HepG2 (cell line): Measurements from ENCODE around the gene MTOR.

Experiments used
- ARID3A ChIP-seq: IDR thresholded peaks from 2 replicates; pipeline ENCODE4 v1.6.1; 2012; ENCODE audit warnings: low read depth, low read length, improper control_type of control experiment
- FOXM1 ChIP-seq: sonication (generic); formaldehyde crosslinking; IDR thresholded peaks from 2 replicates; pipeline ENCODE4 v1.5.0; 2020; ENCODE audit warnings: missing genetic modification reagents
- MLLT10 ChIP-seq: sonication (generic); formaldehyde crosslinking; IDR thresholded peaks from 2 replicates; pipeline ENCODE4 v1.4.0; 2020; ENCODE audit warnings: missing genetic modification reagents
- POLR2G ChIP-seq: fragments of 200-400 bp; formaldehyde crosslinking; IDR thresholded peaks from 2 replicates; pipeline ENCODE4 v1.6.1; 2018; ENCODE audit warnings: mild to moderate bottlenecking, low read depth, low read length, moderate library complexity
- SIN3B ChIP-seq: fragments of 150-350 bp; IDR thresholded peaks from 2 replicates; pipeline ENCODE4 v1.6.1; 2014; ENCODE audit warnings: low read length
- TBP ChIP-seq: sonication (generic); formaldehyde crosslinking; IDR thresholded peaks from 2 replicates; pipeline ENCODE4 v1.5.0; 2020; ENCODE audit warnings: missing genetic modification reagents
- TGIF2 ChIP-seq: IDR thresholded peaks from 2 replicates; pipeline ENCODE4 v1.6.1; 2016; ENCODE audit warnings: control low read depth, missing compliant biosample characterization
- TP53 ChIP-seq: sonication (generic); formaldehyde crosslinking; conservative IDR thresholded peaks from 2 replicates; pipeline ENCODE4 v1.4.0; 2020; ENCODE audit warnings: missing genetic modification reagents
- ZNF446 ChIP-seq: sonication (generic); formaldehyde crosslinking; IDR thresholded peaks from 2 replicates; pipeline ENCODE4 v1.5.0; 2020; ENCODE audit warnings: mild to moderate bottlenecking, missing genetic modification reagents
- ZNF772 ChIP-seq: sonication (generic); formaldehyde crosslinking; IDR thresholded peaks from 2 replicates; pipeline ENCODE4 v1.5.0; 2020; ENCODE audit warnings: mild to moderate bottlenecking, missing genetic modification reagents

GRCh38 chr1:11211461-11211860 lies 50.9 kb downstream of the MTOR start:
- TF ChIP-seq POLR2G (no peak), ARID3A (no peak), MLLT10 (CRISPR knock-in tag) (no peak), TBP (CRISPR knock-in tag) (no peak), ZNF772 (no peak), FOXM1 (CRISPR knock-in tag) (no peak), TGIF2 (CRISPR knock-in tag) (no peak), TP53 (CRISPR knock-in tag) (no peak), SIN3B (no peak), ZNF446 (CRISPR knock-in tag) (no peak)
